Activated CD4-positive, alpha-beta memory T cell treated with anti-CD3 and anti-CD28 coated beads for 36 hours (primary cell): Measurements from ENCODE around the gene RALGPS1. TPM values are rescaled to one million over a fixed set of nuclear protein-coding genes. Genes with fewer than 3 reads are reported as not detected.

Source experiments
- CTCF ChIA-PET: fragments of 350-600 bp; sonication (Branson Sonifier 250); formaldehyde crosslinking; loops from one replicate; lab custom pipeline; 2021; ENCODE audit warnings: antibody characterized with exemption, inconsistent platforms; lab: Charles Lee
- POLR2A ChIA-PET: fragments of 350-600 bp; sonication (Branson Sonifier 250); formaldehyde crosslinking; loops from one replicate; lab custom pipeline; 2021; ENCODE audit warnings: antibody characterized with exemption; lab: Charles Lee
- DNase-seq: peaks from one replicate; pipeline ENCODE4 v3.0.0-alpha.2; 2020
- H3K27ac Mint-ChIP-seq: one replicate; pipeline ENCODE4 v1.8.0; 2021; ENCODE audit warnings: mixed read lengths
- H3K27me3 Mint-ChIP-seq: one replicate; pipeline ENCODE4 v1.8.0; 2021; ENCODE audit warnings: mixed read lengths
- H3K36me3 Mint-ChIP-seq: one replicate; pipeline ENCODE4 v1.8.0; 2021; ENCODE audit warnings: mixed read lengths
- H3K4me1 Mint-ChIP-seq: one replicate; pipeline ENCODE4 v1.8.0; 2021; ENCODE audit warnings: low read depth, mixed read lengths
- H3K4me3 Mint-ChIP-seq: one replicate; pipeline ENCODE4 v1.8.0; 2021; ENCODE audit warnings: mild to moderate bottlenecking, mixed read lengths
- H3K9me3 Mint-ChIP-seq: one replicate; pipeline ENCODE4 v1.8.0; 2021; ENCODE audit warnings: mixed read lengths
- intact Hi-C: fragments of 100-400 bp; cut with micrococcal nuclease; formaldehyde crosslinking; loops from one replicate; pipeline ENCODE4 v1.15.1; 2023
- total RNA-seq, 2 experiments: library from RNA; stranded (reverse); gene quantifications; one replicate each; pipeline ENCODE4 v1.2.3, GENCODE V29; 2021

Gene RALGPS1
- total RNA-seq, 2 experiments from 2014 or later = 2.1 to 3.1 TPM

GRCh38 chr9:127066060-127066850 lies 151.7 kb downstream of the RALGPS1 start:
- no peak overlapping the region for H3K27ac Mint-ChIP-seq
- CTCF ChIA-PET = no interaction called here
- H3K9me3 Mint-ChIP-seq = peaks cover 3% of the 10 kb centered on the region
- no peak for DNase-seq
- no peaks in the 10 kb centered on the region for H3K27me3 Mint-ChIP-seq
- POLR2A ChIA-PET = no interaction called here
- H3K4me3 Mint-ChIP-seq = no peak overlapping the region
- peaks cover 3% of the 10 kb centered on the region for H3K36me3 Mint-ChIP-seq
- no peaks in the 10 kb centered on the region for H3K4me1 Mint-ChIP-seq
- intact Hi-C loops = no loop called here

GRCh38 chr9:127066851-127067136 lies 152.2 kb downstream of the RALGPS1 start:
- ChIA-PET POLR2A (no interaction called here), CTCF (no interaction called here)
- Mint-ChIP-seq H3K36me3 (peaks cover 4% of the 10 kb centered on the region), H3K27me3 (no peaks in the 10 kb centered on the region), H3K4me3 (no peak overlapping the region), H3K4me1 (no peaks in the 10 kb centered on the region), H3K9me3 (peaks cover 6% of the 10 kb centered on the region), H3K27ac (no peak overlapping the region)
- intact Hi-C loops = no loop called here
- no peak for DNase-seq

GRCh38 chr9:127067603-127068220 lies 153.1 kb downstream of the RALGPS1 start:
- ChIA-PET POLR2A (no interaction called here), CTCF (no interaction called here)
- Mint-ChIP-seq H3K4me1 (no peaks in the 10 kb centered on the region), H3K27me3 (no peaks in the 10 kb centered on the region), H3K9me3 (peaks cover 13% of the 10 kb centered on the region), H3K27ac (no peak overlapping the region), H3K4me3 (no peak overlapping the region), H3K36me3 (peaks cover 6% of the 10 kb centered on the region)
- intact Hi-C loops = no loop called here
- no peak for DNase-seq

DNA sequence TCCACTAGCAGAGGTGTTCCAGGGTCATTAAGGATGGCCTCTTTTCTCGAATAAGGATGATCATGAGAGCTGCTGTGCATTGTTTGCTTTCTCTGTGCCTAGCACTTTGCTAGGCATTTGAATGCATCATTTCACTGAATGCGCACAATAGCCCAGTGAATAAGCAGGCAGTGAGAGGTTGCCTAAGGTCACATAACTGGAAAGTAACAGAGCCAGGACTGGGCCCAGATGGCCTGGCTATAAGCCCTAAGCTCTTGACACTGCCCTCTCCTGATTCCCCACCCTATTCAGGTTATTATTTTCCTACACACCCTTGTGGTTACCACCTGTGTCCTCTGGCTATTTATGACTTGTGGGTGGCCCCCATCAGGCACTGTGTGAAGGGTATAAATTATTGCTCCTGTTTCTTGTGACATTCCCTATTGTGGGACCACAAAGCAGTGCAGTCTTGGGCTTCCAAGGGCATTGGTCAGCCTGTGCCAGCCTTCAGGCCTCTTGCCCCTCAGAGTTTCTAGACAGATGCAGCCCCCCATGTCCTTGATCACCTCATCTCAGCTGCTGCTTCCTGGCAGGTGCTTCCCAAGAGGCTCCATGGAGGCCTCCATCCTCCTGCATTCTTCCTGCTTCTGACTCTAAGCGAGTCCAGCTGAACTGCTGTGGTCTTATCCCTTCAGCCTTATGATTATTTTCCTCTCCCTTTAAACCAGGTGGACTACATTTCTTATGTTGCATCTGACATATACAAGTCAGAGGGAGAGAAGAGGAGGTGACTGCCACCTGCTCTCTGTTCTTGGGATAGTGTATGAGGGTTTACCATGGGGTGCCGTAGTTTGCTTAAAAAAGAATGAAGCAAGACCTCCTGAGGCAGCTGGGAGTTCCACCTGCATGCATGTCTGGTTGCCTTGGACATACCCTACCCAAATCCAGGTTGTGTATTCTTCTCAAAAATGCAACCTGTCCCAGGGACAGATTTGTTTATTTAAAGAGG lies 160.3 kb downstream of the RALGPS1 start:
- Mint-ChIP-seq H3K9me3 (peaks cover 13% of the 10 kb centered on the region), H3K4me3 (no peak overlapping the region), H3K27me3 (no peaks in the 10 kb centered on the region), H3K4me1 (no peaks in the 10 kb centered on the region), H3K27ac (no peak overlapping the region), H3K36me3 (peaks cover 6% of the 10 kb centered on the region)
- POLR2A ChIA-PET = no interaction called here
- intact Hi-C loops = no loop called here
- CTCF ChIA-PET = no interaction called here
- no peak for DNase-seq

DNA sequence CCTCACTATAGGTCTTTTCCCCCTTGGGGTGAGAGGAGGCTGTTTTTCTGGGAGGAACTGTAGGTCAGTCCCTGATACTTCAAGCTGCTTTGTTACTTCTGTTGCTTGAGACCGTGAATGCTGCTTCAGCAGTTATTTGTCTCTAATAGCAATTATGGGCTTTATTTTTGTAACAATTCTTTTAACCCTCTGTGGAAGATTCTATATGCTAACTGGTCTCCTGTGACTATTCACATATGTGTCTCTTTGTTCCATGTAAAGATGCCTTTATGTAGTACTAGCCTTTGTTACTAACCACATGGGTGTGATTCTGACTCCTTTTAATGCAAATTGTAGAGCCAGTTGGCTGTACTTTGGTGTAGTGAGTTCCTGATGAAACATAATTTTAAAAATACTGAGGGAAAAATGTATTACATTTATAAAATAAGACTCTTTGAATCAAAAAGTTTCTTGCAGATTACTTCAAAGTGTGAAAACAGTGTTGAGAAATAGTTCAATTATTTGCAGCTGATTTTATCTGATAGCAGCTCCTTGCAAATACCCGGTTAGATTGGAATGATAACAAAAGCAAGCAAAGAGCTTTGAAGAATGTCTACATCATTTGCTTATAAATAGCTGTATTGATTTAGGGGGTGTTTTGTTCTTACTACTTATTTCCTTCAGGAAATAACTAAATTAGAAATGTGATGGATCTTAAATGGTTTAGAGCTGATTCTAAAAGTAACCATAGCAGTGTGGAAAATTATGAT lies 161.2 kb downstream of the RALGPS1 start:
- CTCF ChIA-PET = no interaction called here
- H3K36me3 Mint-ChIP-seq = peaks cover 6% of the 10 kb centered on the region
- no peaks in the 10 kb centered on the region for H3K4me1 Mint-ChIP-seq
- H3K27ac Mint-ChIP-seq = no peak overlapping the region
- H3K27me3 Mint-ChIP-seq = no peaks in the 10 kb centered on the region
- peaks cover 13% of the 10 kb centered on the region for H3K9me3 Mint-ChIP-seq
- intact Hi-C loops = no loop called here
- H3K4me3 Mint-ChIP-seq = no peak overlapping the region
- DNase-seq = no peak
- POLR2A ChIA-PET = no interaction called here

GRCh38 chr9:127076860-127077643 lies 162.5 kb downstream of the RALGPS1 start:
- ChIA-PET CTCF (no interaction called here), POLR2A (no interaction called here)
- Mint-ChIP-seq H3K4me3 (no peak overlapping the region), H3K9me3 (peaks cover 4% of the 10 kb centered on the region), H3K36me3 (no peaks in the 10 kb centered on the region), H3K27ac (no peak overlapping the region), H3K27me3 (no peaks in the 10 kb centered on the region), H3K4me1 (no peaks in the 10 kb centered on the region)
- DNase-seq = no peak
- intact Hi-C loops = no loop called here

DNA sequence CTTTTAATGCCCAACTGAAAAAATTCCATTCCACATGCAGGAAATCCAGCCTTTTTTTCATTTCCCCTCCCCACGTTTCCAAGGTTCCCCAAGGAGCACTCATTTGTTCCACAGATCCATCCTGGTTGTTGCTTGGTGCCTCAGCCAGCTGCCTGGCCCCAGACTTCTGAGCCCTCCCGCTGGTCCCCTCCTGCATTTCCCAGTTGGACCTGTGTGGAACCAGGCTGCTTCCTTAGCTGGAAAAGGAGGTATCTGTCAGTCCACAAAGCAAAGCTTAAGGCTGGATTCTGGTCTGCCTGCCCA lies 163.0 kb downstream of the RALGPS1 start:
- POLR2A ChIA-PET = no interaction called here
- no peaks in the 10 kb centered on the region for H3K27me3 Mint-ChIP-seq
- CTCF ChIA-PET = no interaction called here
- no peak overlapping the region for H3K27ac Mint-ChIP-seq
- H3K4me3 Mint-ChIP-seq = no peak overlapping the region
- no peak for DNase-seq
- no peaks in the 10 kb centered on the region for H3K9me3 Mint-ChIP-seq
- no peaks in the 10 kb centered on the region for H3K36me3 Mint-ChIP-seq
- intact Hi-C loops = no loop called here
- H3K4me1 Mint-ChIP-seq = no peaks in the 10 kb centered on the region

GRCh38 chr9:127078336-127078735 lies 163.8 kb downstream of the RALGPS1 start:
- CTCF ChIA-PET = interaction anchor here (0.9 kb wide), 1 partner anchor 42 kb away, joined by 3 read pairs; no protein-coding TSS in a partner anchor
- POLR2A ChIA-PET = no interaction called here

DNA sequence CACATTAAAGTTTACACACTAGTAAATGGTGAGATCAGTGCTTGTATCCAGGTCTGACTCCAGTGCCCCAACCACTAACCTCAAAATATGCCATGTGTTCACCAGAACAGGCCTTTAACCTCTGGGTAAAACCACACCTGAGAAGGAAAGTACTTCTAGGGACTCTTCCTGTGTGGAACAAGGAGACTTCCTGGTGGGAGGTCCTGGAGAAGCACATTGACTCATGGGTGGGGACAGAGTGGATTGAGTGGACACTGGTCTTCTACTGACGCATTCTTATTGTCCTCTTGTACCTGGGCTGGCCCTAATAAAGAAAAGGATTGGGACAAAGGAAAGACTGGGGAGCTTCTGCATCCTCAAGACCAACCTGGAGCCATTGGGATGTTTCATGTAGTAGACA lies 164.4 kb downstream of the RALGPS1 start:
- H3K4me1 Mint-ChIP-seq = no peaks in the 10 kb centered on the region

More at GRCh38 chr9:127078336-127078735, 163.8 kb downstream of the RALGPS1 start:
- Mint-ChIP-seq H3K27ac (no peak overlapping the region), H3K27me3 (no peaks in the 10 kb centered on the region), H3K4me1 (no peaks in the 10 kb centered on the region), H3K36me3 (no peaks in the 10 kb centered on the region), H3K4me3 (no peak overlapping the region), H3K9me3 (no peaks in the 10 kb centered on the region)
- DNase-seq = no peak
- intact Hi-C loops = no loop called here

GRCh38 chr9:127079446-127080140 lies 165.0 kb downstream of the RALGPS1 start:
- CTCF ChIA-PET = no interaction called here

More for the DNA sequence above, 164.4 kb downstream of the RALGPS1 start:
- ChIA-PET POLR2A (no interaction called here), CTCF (no interaction called here)
- Mint-ChIP-seq H3K36me3 (no peaks in the 10 kb centered on the region), H3K27me3 (no peaks in the 10 kb centered on the region), H3K9me3 (no peaks in the 10 kb centered on the region), H3K4me3 (no peak overlapping the region), H3K27ac (no peak overlapping the region)
- intact Hi-C loops = no loop called here
- DNase-seq = no peak

More at GRCh38 chr9:127079446-127080140, 165.0 kb downstream of the RALGPS1 start:
- POLR2A ChIA-PET = no interaction called here
- intact Hi-C loops = no loop called here
- no peaks in the 10 kb centered on the region for H3K36me3 Mint-ChIP-seq
- H3K9me3 Mint-ChIP-seq = no peaks in the 10 kb centered on the region
- DNase-seq = no peak
- no peaks in the 10 kb centered on the region for H3K27me3 Mint-ChIP-seq
- peaks cover 4% of the 10 kb centered on the region for H3K4me1 Mint-ChIP-seq
- H3K27ac Mint-ChIP-seq = no peak overlapping the region
- H3K4me3 Mint-ChIP-seq = no peak overlapping the region
